ENCODE data around the gene BOLL.

GRCh38 chr2:197828464-197829135 is 43.5 kb upstream of the BOLL start:
- TF ChIP-seq CTCF (IDR thresholded peaks at IDR 0.05; ENCODE audit: low read depth, low read length, poor library complexity, severe bottlenecking) (no peak), EZH2phosphoT487 (IDR thresholded peaks at IDR 0.05; ENCODE audit: borderline replicate concordance, low read length) (no peak)

Data from DOHH2 (cell line).